Stimulated activated CD8-positive, alpha-beta memory T cell treated with anti-CD3 and anti-CD28 coated beads, Interleukin-7, amount 100 ng/mL, for 48 hours (primary cell): ENCODE measurements around the gene TAF3.

ENCODE experiments used
- DNase-seq, 2 donors: peaks; one replicate each; pipeline ENCODE4 v3.0.0-alpha.2; 2020; ENCODE audit warnings: low read depth in 1 of 2; ENCODE audit errors: extremely low read depth in 1 of 2

The TAF3 gene

GRCh38 chr10:7965457-7965856 is 147.2 kb downstream of the TAF3 start:
- DNase-seq = no peak

GRCh38 chr10:7967035-7967434 is 148.7 kb downstream of the TAF3 start:
- DNase-seq = no peak

- no peak for DNase-seq
Observed at GRCh38 chr10:7968510-7969112, 150.3 kb downstream of the TAF3 start.

- no peak for DNase-seq
Observed at GRCh38 chr10:7969623-7970022, 151.3 kb downstream of the TAF3 start.

- DNase-seq = no peak
Observed at GRCh38 chr10:7971949-7972348, 153.6 kb downstream of the TAF3 start.

- DNase-seq = no peak
Observed at GRCh38 chr10:7972367-7972766, 154.1 kb downstream of the TAF3 start.

- DNase-seq = no peak
Observed at GRCh38 chr10:7980196-7980595, 161.9 kb downstream of the TAF3 start.

GRCh38 chr10:7982727-7983126 is 164.4 kb downstream of the TAF3 start:
- DNase-seq = no peak

- no peak for DNase-seq
Observed at GRCh38 chr10:7984325-7984724, 166.0 kb downstream of the TAF3 start.

- DNase-seq = no peak
Observed at GRCh38 chr10:7984896-7985295, 166.6 kb downstream of the TAF3 start.

- no peak for DNase-seq
Observed at GRCh38 chr10:7986851-7987250, 168.5 kb downstream of the TAF3 start.

- no peak for DNase-seq
Observed at GRCh38 chr10:7988989-7989388, 170.7 kb downstream of the TAF3 start.

- DNase-seq = no peak
Observed at GRCh38 chr10:7998831-7999230, 180.5 kb downstream of the TAF3 start.

GRCh38 chr10:8004469-8005000 is 186.2 kb downstream of the TAF3 start:
- DNase-seq = no peak

GRCh38 chr10:8006274-8006999 is 188.1 kb downstream of the TAF3 start:
- no peak for DNase-seq

GRCh38 chr10:8009031-8009430 is 190.7 kb downstream of the TAF3 start:
- DNase-seq = no peak

- no peak for DNase-seq
Observed at GRCh38 chr10:8013006-8013405, 194.7 kb downstream of the TAF3 start.

GRCh38 chr10:8013619-8014018 is 195.3 kb downstream of the TAF3 start:
- DNase-seq = no peak

- no peak for DNase-seq
Observed at GRCh38 chr10:8014649-8015048, 196.3 kb downstream of the TAF3 start.

GRCh38 chr10:8017277-8017676 is 199.0 kb downstream of the TAF3 start:
- DNase-seq = no peak

GRCh38 chr10:8023321-8023720 is 205.0 kb downstream of the TAF3 start:
- DNase-seq = no peak

GRCh38 chr10:8023851-8024250 is 205.5 kb downstream of the TAF3 start:
- DNase-seq = no peak
